HepG2 (cell line): ENCODE data around the gene SBK1. TPM values are rescaled to one million over a fixed set of nuclear protein-coding genes. Genes with fewer than 3 reads are reported as not detected.

Experiments
- AFF4 ChIP-seq: sonication (generic); formaldehyde crosslinking; IDR thresholded peaks from 2 replicates; pipeline ENCODE4 v1.4.0; 2020; ENCODE audit warnings: missing genetic modification reagents
- AGO1 ChIP-seq: fragments of 200-400 bp; formaldehyde crosslinking; IDR thresholded peaks from 2 replicates; pipeline ENCODE4 v1.6.1; 2017; ENCODE audit warnings: mild to moderate bottlenecking, low read depth, low read length, moderate library complexity; ENCODE audit not compliant: poor library complexity, severe bottlenecking
- AHR ChIP-seq: IDR thresholded peaks from 2 replicates; pipeline ENCODE4 v1.6.1; 2018; ENCODE audit warnings: missing genetic modification reagents, missing compliant biosample characterization
- CBFB ChIP-seq: sonication (generic); formaldehyde crosslinking; IDR thresholded peaks from 2 replicates; pipeline ENCODE4 v1.4.0; 2020; ENCODE audit warnings: missing genetic modification reagents
- GTF3A ChIP-seq: sonication (generic); formaldehyde crosslinking; conservative IDR thresholded peaks from 2 replicates; pipeline ENCODE4 v1.4.0; 2020; ENCODE audit warnings: mild to moderate bottlenecking, missing genetic modification reagents
- HNF4A ChIP-seq: sonication (generic); formaldehyde crosslinking; IDR thresholded peaks from 2 replicates; pipeline ENCODE4 v1.4.0; 2020; ENCODE audit warnings: missing genetic modification reagents
- MBNL3 ChIP-seq: fragments of 250-450 bp; sonication (Bioruptor Pico); conservative IDR thresholded peaks from 2 replicates; pipeline ENCODE4 v1.8.0; 2022; ENCODE audit warnings: mild to moderate bottlenecking, inconsistent platforms
- NR1H2 ChIP-seq: sonication (generic); formaldehyde crosslinking; IDR thresholded peaks from 2 replicates; pipeline ENCODE4 v1.8.1; 2022; ENCODE audit warnings: low read depth, missing genetic modification reagents, borderline replicate concordance
- PAF1 ChIP-seq: IDR thresholded peaks from 2 replicates; pipeline ENCODE4 v1.6.1; 2016; ENCODE audit warnings: missing genetic modification reagents, missing compliant biosample characterization
- PAWR ChIP-seq: sonication (generic); formaldehyde crosslinking; IDR thresholded peaks from 2 replicates; pipeline ENCODE4 v1.4.0; 2020; ENCODE audit warnings: missing genetic modification reagents, mild to moderate bottlenecking, borderline replicate concordance
- RFX3 ChIP-seq: IDR thresholded peaks from 2 replicates; pipeline ENCODE4 v1.6.1; 2016; ENCODE audit warnings: missing biosample characterization, missing genetic modification reagents
- STAG1 ChIP-seq: sonication (generic); formaldehyde crosslinking; IDR thresholded peaks from 2 replicates; pipeline ENCODE4 v1.4.0; 2020; ENCODE audit warnings: missing genetic modification reagents
- TBX2 ChIP-seq: sonication (generic); formaldehyde crosslinking; IDR thresholded peaks from 2 replicates; pipeline ENCODE4 v1.5.0; 2020; ENCODE audit warnings: missing genetic modification reagents, mild to moderate bottlenecking, borderline replicate concordance
- TERF1 ChIP-seq: sonication (generic); formaldehyde crosslinking; IDR thresholded peaks from 2 replicates; pipeline ENCODE4 v1.8.0; 2022; ENCODE audit warnings: mild to moderate bottlenecking, missing genetic modification reagents, moderate library complexity
- ZMAT5 ChIP-seq: sonication (generic); formaldehyde crosslinking; IDR thresholded peaks from 2 replicates; pipeline ENCODE4 v1.5.0; 2020; ENCODE audit warnings: mild to moderate bottlenecking, low read depth, missing genetic modification reagents, borderline replicate concordance
- ZNF207 ChIP-seq: fragments of 450-650 bp; IDR thresholded peaks from 2 replicates; pipeline ENCODE4 v1.6.1; 2016; ENCODE audit warnings: antibody characterized with exemption, borderline replicate concordance
- ZNF234 ChIP-seq: sonication (generic); formaldehyde crosslinking; conservative IDR thresholded peaks from 2 replicates; pipeline ENCODE4 v1.5.1; 2020; ENCODE audit warnings: mild to moderate bottlenecking, missing genetic modification reagents
- ZNF280D ChIP-seq: sonication (generic); formaldehyde crosslinking; IDR thresholded peaks from 2 replicates; pipeline ENCODE4 v1.5.1; 2020; ENCODE audit warnings: mild to moderate bottlenecking, missing genetic modification reagents
- ZNF503 ChIP-seq: sonication (generic); formaldehyde crosslinking; IDR thresholded peaks from 2 replicates; pipeline ENCODE4 v1.4.0; 2020; ENCODE audit warnings: missing genetic modification reagents
- polyA plus RNA-seq, 8 experiments: library from polyadenylated mRNA; depleted of rRNA in 3 of 8; stranded (reverse) in 7 of 8; unstranded in 1 of 8; fragments of >200 nt; fragmentation: Illumina TruSeq in 4 of 8; extraction: Trizol in 4 of 8; gene quantifications; 2 replicates each; pipeline versions ENCODE4 v1.2.1 to v1.2.3, GENCODE V29; 2011 to 2016; ENCODE audit warnings: low read depth in 4 of 8, missing spikeins in 1 of 8, mixed read lengths in 1 of 8; ENCODE audit not compliant: insufficient read depth in 1 of 8
- total RNA-seq, 5 experiments: library from RNA; depleted of rRNA; stranded (reverse); fragments of >200 nt; fragmentation: Illumina TruSeq; extraction: Trizol; gene quantifications; 2 replicates each; pipeline ENCODE4 v1.2.3, GENCODE V29; 2016; ENCODE audit warnings: low read depth in 1 of 5

Gene SBK1
- total and polyA plus RNA-seq, 2 of the 13 experiments (the other 11 are each of a cell fraction or from before 2014, with no cell fraction given): 0.15 to 0.17 TPM

GRCh38 chr16:28324235-28324886, 32.0 kb downstream of the SBK1 start (continued):
- TF ChIP-seq TERF1 (CRISPR knock-in tag) (no peak), PAWR (no peak), MBNL3 (CRISPR knock-in tag) (no peak), AGO1 (no peak), TBX2 (no peak), CBFB (CRISPR knock-in tag) (no peak), ZNF503 (peak; percentile 38; the same call in 1 of the 2 replicates), ZNF207 (no peak), AHR (CRISPR knock-in tag) (no peak), PAF1 (CRISPR knock-in tag) (no peak), AFF4 (CRISPR knock-in tag) (no peak), RFX3 (no peak), ZMAT5 (CRISPR knock-in tag) (no peak), ZNF280D (no peak), HNF4A (CRISPR knock-in tag) (no peak; the same call in 1 of the 2 replicates), ZNF234 (CRISPR knock-in tag) (no peak), NR1H2 (CRISPR knock-in tag) (no peak), STAG1 (no peak), GTF3A (CRISPR knock-in tag) (no peak)
